HepG2 (cell line): Measurements from ENCODE around the gene CSNK2A1. TPM values are rescaled to one million over a fixed set of nuclear protein-coding genes. Genes with fewer than 3 reads are reported as not detected.

ENCODE experiments used
- ATF5 ChIP-seq: sonication (generic); formaldehyde crosslinking; IDR thresholded peaks from 2 replicates; pipeline ENCODE4 v1.4.0; 2020; ENCODE audit warnings: mild to moderate bottlenecking, low read depth, missing genetic modification reagents
- EP300 ChIP-seq, 3 experiments: sonication (generic) in 1 of 3; formaldehyde crosslinking in 1 of 3; IDR thresholded peaks; 2 replicates each; pipeline versions ENCODE4 v1.5.1 to v1.6.1; 2011 to 2020; ENCODE audit warnings: low read depth in 2 of 3, low read length in 2 of 3, borderline replicate concordance in 1 of 3, improper control_type of control experiment in 1 of 3, mild to moderate bottlenecking in 1 of 3, missing genetic modification reagents in 1 of 3, moderate library complexity in 1 of 3
- FOXA1 ChIP-seq, 2 experiments: fragments of 450-650 bp in 1 of 2; sonication (generic) in 1 of 2; formaldehyde crosslinking in 1 of 2; IDR thresholded peaks; 2 replicates each; pipeline versions ENCODE4 v1.4.0 to v1.6.1; 2016 to 2020; ENCODE audit warnings: missing genetic modification reagents in 1 of 2
- PRDM15 ChIP-seq: sonication (generic); formaldehyde crosslinking; IDR thresholded peaks from 2 replicates; pipeline ENCODE4 v1.4.0; 2020; ENCODE audit warnings: missing genetic modification reagents
- RBM22 ChIP-seq: fragments of 200-400 bp; formaldehyde crosslinking; optimal IDR thresholded peaks from 2 replicates; pipeline ENCODE3; 2017; ENCODE audit warnings: mild to moderate bottlenecking, low read length, moderate library complexity
- SMAD9 ChIP-seq: sonication (generic); formaldehyde crosslinking; IDR thresholded peaks from 2 replicates; pipeline ENCODE4 v1.5.1; 2020; ENCODE audit warnings: mild to moderate bottlenecking, missing genetic modification reagents
- SPEN ChIP-seq: sonication (generic); formaldehyde crosslinking; IDR thresholded peaks from 2 replicates; pipeline ENCODE4 v1.5.1; 2020; ENCODE audit warnings: low read depth, mild to moderate bottlenecking, missing genetic modification reagents
- TCF12 ChIP-seq, 2 experiments: fragments of 450-650 bp in 1 of 2; sonication (generic) in 1 of 2; formaldehyde crosslinking in 1 of 2; IDR thresholded peaks; 2 replicates each; pipeline versions ENCODE4 v1.6.1 to v1.8.0; 2017 to 2022; ENCODE audit warnings: antibody characterized with exemption in 1 of 2, mild to moderate bottlenecking in 1 of 2, missing genetic modification reagents in 1 of 2, moderate library complexity in 1 of 2
- YY1 ChIP-seq: IDR thresholded peaks from 2 replicates; pipeline ENCODE4 v1.6.1; 2011; ENCODE audit warnings: low read length, low read depth, moderate library complexity, mild to moderate bottlenecking; ENCODE audit not compliant: insufficient read depth, insufficient replicate concordance
- ZBTB7A ChIP-seq: sonication (generic); formaldehyde crosslinking; IDR thresholded peaks from 2 replicates; pipeline ENCODE4 v1.8.0; 2022; ENCODE audit warnings: mild to moderate bottlenecking, missing genetic modification reagents
- ZEB1 ChIP-seq: IDR thresholded peaks from 2 replicates; pipeline ENCODE4 v1.6.1; 2012; ENCODE audit warnings: mild to moderate bottlenecking, low read depth, inconsistent platforms; ENCODE audit not compliant: insufficient replicate concordance
- ZNF180 ChIP-seq: sonication (generic); formaldehyde crosslinking; IDR thresholded peaks from 2 replicates; pipeline ENCODE4 v1.4.0; 2020; ENCODE audit warnings: low read depth, missing genetic modification reagents, borderline replicate concordance
- ZNF33B ChIP-seq: sonication (generic); formaldehyde crosslinking; IDR thresholded peaks from 2 replicates; pipeline ENCODE4 v1.5.1; 2020; ENCODE audit warnings: mild to moderate bottlenecking, missing genetic modification reagents
- ZNF512 ChIP-seq: sonication (generic); formaldehyde crosslinking; IDR thresholded peaks from 2 replicates; pipeline ENCODE4 v1.4.0; 2020; ENCODE audit warnings: mild to moderate bottlenecking, missing genetic modification reagents
- ZNF772 ChIP-seq: sonication (generic); formaldehyde crosslinking; IDR thresholded peaks from 2 replicates; pipeline ENCODE4 v1.5.0; 2020; ENCODE audit warnings: mild to moderate bottlenecking, missing genetic modification reagents
- ZSCAN22 ChIP-seq: sonication (generic); formaldehyde crosslinking; IDR thresholded peaks from 2 replicates; pipeline ENCODE4 v1.4.0; 2020; ENCODE audit warnings: mild to moderate bottlenecking, missing genetic modification reagents
- polyA plus RNA-seq, 8 experiments: library from polyadenylated mRNA; depleted of rRNA in 3 of 8; stranded (reverse) in 7 of 8; unstranded in 1 of 8; fragments of >200 nt; fragmentation: Illumina TruSeq in 4 of 8; extraction: Trizol in 4 of 8; gene quantifications; 2 replicates each; pipeline versions ENCODE4 v1.2.1 to v1.2.3, GENCODE V29; 2011 to 2016; ENCODE audit warnings: low read depth in 4 of 8, missing spikeins in 1 of 8, mixed read lengths in 1 of 8; ENCODE audit not compliant: insufficient read depth in 1 of 8
- total RNA-seq, 5 experiments: library from RNA; depleted of rRNA; stranded (reverse); fragments of >200 nt; fragmentation: Illumina TruSeq; extraction: Trizol; gene quantifications; 2 replicates each; pipeline ENCODE4 v1.2.3, GENCODE V29; 2016; ENCODE audit warnings: low read depth in 1 of 5
- TF ChIP-seq, protein P1 (sequence below): sonication (generic); formaldehyde crosslinking; IDR thresholded peaks from 2 replicates; pipeline ENCODE4 v1.5.1; 2020; ENCODE audit warnings: missing genetic modification reagents, mild to moderate bottlenecking, borderline replicate concordance

CSNK2A1 gene
- total and polyA plus RNA-seq, 2 of the 13 experiments (the other 11 are each of a cell fraction or from before 2014, with no cell fraction given) = 153 to 231 TPM

DNA sequence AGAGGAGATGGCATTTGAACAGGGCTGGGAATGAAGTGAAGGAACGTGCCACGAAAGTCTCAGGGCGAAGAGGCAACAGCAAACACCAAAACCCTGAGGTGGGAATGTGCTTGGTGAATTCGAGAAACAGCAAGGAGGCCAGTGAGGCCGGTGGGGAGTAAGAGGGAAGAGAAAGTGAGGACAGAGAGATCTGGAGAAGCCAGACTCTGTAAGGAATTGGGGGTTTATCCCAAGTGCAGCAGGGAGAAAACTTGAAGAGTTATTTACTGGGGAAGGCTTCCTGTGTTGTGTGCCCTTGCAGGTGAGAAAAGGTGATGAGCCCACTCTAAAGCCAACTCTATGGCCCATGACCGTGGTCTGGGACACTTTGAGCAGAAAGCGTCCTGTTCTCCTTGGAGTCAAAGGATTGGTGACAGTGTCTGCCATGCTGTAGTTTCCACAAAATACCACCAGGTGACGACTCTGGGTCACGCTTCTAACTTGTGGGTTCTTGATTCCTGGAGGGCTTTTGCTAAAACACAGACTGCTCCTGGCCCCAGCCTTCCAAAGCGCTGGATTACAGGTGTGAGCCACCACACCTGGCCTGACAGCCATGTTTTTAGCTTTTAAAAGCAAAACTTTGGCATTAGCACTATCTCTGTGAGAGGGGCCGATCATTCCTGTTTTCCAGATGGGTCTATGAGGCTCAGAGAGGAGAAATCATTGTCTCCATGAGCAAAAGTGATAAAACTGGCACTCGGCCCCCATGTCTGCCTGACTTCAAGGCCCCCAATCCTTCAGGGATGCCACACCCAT is 18.0 kb upstream of the CSNK2A1 start (continued):
- TF ChIP-seq PRDM15 (CRISPR knock-in tag) (no peak), ATF5 (CRISPR knock-in tag) (no peak), SMAD9 (CRISPR knock-in tag) (no peak), ZSCAN22 (CRISPR knock-in tag) (no peak), SPEN (no peak), FOXA1 (IDR thresholded peaks at IDR 0.05) (no peak), FOXA1 (CRISPR knock-in tag; IDR thresholded peaks at IDR 0.05) (no peak), ZNF33B (no peak), TCF12 (IDR thresholded peaks at IDR 0.05) (no peak), TCF12 (CRISPR knock-in tag; IDR thresholded peaks at IDR 0.05) (no peak), ZNF512 (CRISPR knock-in tag) (no peak), EP300 (IDR thresholded peaks at IDR 0.05; ENCODE audit: low read depth in 2 of 2, low read length in 2 of 2) (no peak), EP300 (CRISPR knock-in tag; IDR thresholded peaks at IDR 0.05; ENCODE audit: borderline replicate concordance) (no peak), ZNF772 (CRISPR knock-in tag) (no peak), YY1 (no peak), RBM22 (no peak), ZNF180 (CRISPR knock-in tag) (no peak), ZEB1 (no peak), ZBTB7A (CRISPR knock-in tag) (no peak)
- TF ChIP-seq, protein P1, sequence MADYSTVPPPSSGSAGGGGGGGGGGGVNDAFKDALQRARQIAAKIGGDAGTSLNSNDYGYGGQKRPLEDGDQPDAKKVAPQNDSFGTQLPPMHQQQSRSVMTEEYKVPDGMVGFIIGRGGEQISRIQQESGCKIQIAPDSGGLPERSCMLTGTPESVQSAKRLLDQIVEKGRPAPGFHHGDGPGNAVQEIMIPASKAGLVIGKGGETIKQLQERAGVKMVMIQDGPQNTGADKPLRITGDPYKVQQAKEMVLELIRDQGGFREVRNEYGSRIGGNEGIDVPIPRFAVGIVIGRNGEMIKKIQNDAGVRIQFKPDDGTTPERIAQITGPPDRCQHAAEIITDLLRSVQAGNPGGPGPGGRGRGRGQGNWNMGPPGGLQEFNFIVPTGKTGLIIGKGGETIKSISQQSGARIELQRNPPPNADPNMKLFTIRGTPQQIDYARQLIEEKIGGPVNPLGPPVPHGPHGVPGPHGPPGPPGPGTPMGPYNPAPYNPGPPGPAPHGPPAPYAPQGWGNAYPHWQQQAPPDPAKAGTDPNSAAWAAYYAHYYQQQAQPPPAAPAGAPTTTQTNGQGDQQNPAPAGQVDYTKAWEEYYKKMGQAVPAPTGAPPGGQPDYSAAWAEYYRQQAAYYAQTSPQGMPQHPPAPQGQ (CRISPR knock-in tag) = no peak
